Heart left ventricle (tissue), 16 donors: ENCODE results near the gene RBM33. TPM values are rescaled to one million over a fixed set of nuclear protein-coding genes. Genes with fewer than 3 reads are reported as not detected.
A peak's percentile ranks its signal among the peaks of the same experiment; 100 is the strongest.

Experiments
- ATAC-seq, 4 donors: fragments of 200-7000 bp; cut with Tn5 transposase; one replicate each; pipeline ENCODE4 v1.9.1; 2020 to 2022; ENCODE audit warnings: moderate library complexity in 4 of 4, mild to moderate bottlenecking in 3 of 4, moderate number of reproducible peaks in 1 of 4
- DNase-seq, 5 donors: peaks; one replicate each; pipeline ENCODE4 v3.0.0-alpha.2; 2020
- H3K27ac ChIP-seq, 12 donors: fragments of 200-600 bp; sonication (generic) in 4 of 12; one replicate each; pipeline versions ENCODE4 v1.5.0 to v1.8.0; 2016 to 2022; ENCODE audit warnings: mild to moderate bottlenecking in 2 of 12
- H3K27me3 ChIP-seq, 9 donors: fragments of 200-600 bp; sonication (generic) in 2 of 9; one replicate each; pipeline versions ENCODE4 v1.5.1 to v1.8.0; 2016 to 2022; ENCODE audit warnings: mild to moderate bottlenecking in 3 of 9
- H3K36me3 ChIP-seq, 9 donors: fragments of 200-600 bp; sonication (generic) in 2 of 9; one replicate each; pipeline versions ENCODE4 v1.5.0 to v1.8.0; 2018 to 2022; ENCODE audit warnings: mild to moderate bottlenecking in 2 of 9
- H3K4me1 ChIP-seq, 12 donors: fragments of 200-600 bp; sonication (generic) in 4 of 12; one replicate each; pipeline versions ENCODE4 v1.5.0 to v1.8.0; 2016 to 2022; ENCODE audit warnings: mild to moderate bottlenecking in 3 of 12
- H3K4me3 ChIP-seq, 12 donors: fragments of 200-600 bp; sonication (generic) in 4 of 12; one replicate each; pipeline versions ENCODE4 v1.5.0 to v1.8.0; 2017 to 2022; ENCODE audit warnings: mild to moderate bottlenecking in 9 of 12, moderate library complexity in 4 of 12
- H3K9me3 ChIP-seq, 12 donors: fragments of 200-600 bp; sonication (generic) in 4 of 12; one replicate each; pipeline versions ENCODE4 v1.5.0 to v1.8.0; 2016 to 2022; ENCODE audit warnings: mild to moderate bottlenecking in 1 of 12
- CTCF ChIP-seq, 12 donors: fragments of 200-600 bp; sonication (generic) in 4 of 12; IDR thresholded peaks; one replicate each; pipeline versions ENCODE4 v1.5.0 to v1.8.0; 2018 to 2022; ENCODE audit warnings: antibody characterized with exemption in 12 of 12, mild to moderate bottlenecking in 5 of 12
- POLR2A ChIP-seq, 2 donors: fragments of 450-650 bp; IDR thresholded peaks; one replicate each; pipeline ENCODE4 v1.6.1; 2017; ENCODE audit warnings: antibody characterized with exemption in 2 of 2, mild to moderate bottlenecking in 2 of 2, moderate library complexity in 2 of 2
- WGBS, 4 donors: extraction: QIAGEN DNeasy Blood & Tissue Kit in 2 of 4; methylation state at CpG; one replicate each; pipeline versions ENCODE4 v1.1.5 to v1.1.7; 2013 to 2018; 5-methylcytosine and 5-hydroxymethylcytosine counted together
- intact Hi-C, 10 donors: fragments of 100-400 bp; cut with DNase I; formaldehyde crosslinking; loops; one replicate each; pipeline versions ENCODE4 v1.11.1 to v1.14.2; 2022
- polyA plus RNA-seq, 2 donors: library from polyadenylated mRNA; stranded (reverse); fragments of 200-250 nt; gene quantifications; one replicate each; pipeline ENCODE4 v1.2.3, GENCODE V29; 2013
- total RNA-seq, 9 donors: library from RNA; depleted of rRNA in 2 of 9; stranded (reverse); fragments of >200 nt in 2 of 9; fragmentation: NEBNext Ultra II Directional in 3 of 9; extraction: Animal tissue kit (Norgen Biotek cat#: 25700) in 3 of 9; gene quantifications; one replicate each; pipeline versions ENCODE4 v1.1.0 to v1.2.4, GENCODE V29; 2016 to 2023
- donor health status: ischemic (EF 13 %, LVEDD 7.1; RV severe dilation, severe dysfunction).
- donor health status: healthy with polysubstance abuse.
- donor health status: DM: no; HTN: yes; CAD: no.
- donor health status: DM: no; HTN: no; CAD: no.
- donor health status: ischemic (EF 25% LVEDD 6.9; RV normal size, moderate dysfunction).
- donor health status: ischemic (EF 25% LVEDD 5.7; RV mildly dilated, moderate dysfunction).
- donor health status: healthy.
- donor health status: DM: yes; HTN: yes; CAD: no.
- donor health status: ischemic (EF 35%, LVEDD 5.7; RV mildly dilated, moderate dysfunction).
- donor health status: nonischemic (EF 11% LVEDD 7.7; RV severe dilation, severe dysfunction).
- donor health status: DM: yes; HTN: yes; CAD: no.
- donor health status: PGD.
- donor health status: ischemic (EF 29% LVEDD 5.4; RV normal size, mild dysfunction).
- donor health status: nonischemic (EF 23%, LVEDD 6.1; RV moderate dilation, normal function).

RBM33 gene
- total and polyA plus RNA-seq, 11 donors = 13.1 to 40.8 (median 30.2) TPM

DNA sequence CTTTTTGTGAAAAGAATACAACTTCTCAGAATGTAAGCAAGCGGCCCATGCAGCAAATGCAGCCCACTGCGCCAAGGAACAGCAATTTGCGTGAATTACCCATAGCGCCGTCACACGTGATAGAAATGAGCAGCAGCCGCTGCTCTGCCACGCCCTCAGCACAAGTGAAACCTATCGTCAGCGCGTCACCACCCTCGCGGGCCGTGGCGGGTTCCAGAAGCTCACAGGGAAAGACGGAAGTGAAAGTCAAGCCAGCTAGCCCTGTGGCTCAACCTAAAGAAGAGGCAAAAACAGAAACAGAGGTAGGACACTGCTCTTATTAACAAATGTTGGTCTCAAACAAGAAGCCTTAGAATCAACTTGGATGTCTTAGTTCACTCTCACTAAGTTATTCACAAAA is 97.3 kb downstream of the RBM33 start:
- 84 to 90% (median 88%) methylated on average over 16 of the region's 16 CpGs for WGBS, 4 donors
- DNase-seq = peak in 1 of 5 donors; percentile 40
- H3K9me3 ChIP-seq = no peaks in the 10 kb centered on the region
- peak overlapping the region in 1 of 12 donors; percentile 29 for H3K27ac ChIP-seq
- intact Hi-C loops = loop anchor here in 1 of 10 donors (2.0 kb wide), 1 partner anchor 145 kb away; no protein-coding TSS in a partner anchor
- peaks cover 0 to 7% (median 0%) of the 10 kb centered on the region in 12 donors for H3K4me1 ChIP-seq
- no peaks in the 10 kb centered on the region for H3K27me3 ChIP-seq
- no peak overlapping the region for H3K4me3 ChIP-seq
- ATAC-seq = no peak
- no peak for TF ChIP-seq CTCF (IDR thresholded peaks at IDR 0.05)
- peaks cover 0 to 97% (median 92%) of the 10 kb centered on the region in 9 donors for H3K36me3 ChIP-seq

DNA sequence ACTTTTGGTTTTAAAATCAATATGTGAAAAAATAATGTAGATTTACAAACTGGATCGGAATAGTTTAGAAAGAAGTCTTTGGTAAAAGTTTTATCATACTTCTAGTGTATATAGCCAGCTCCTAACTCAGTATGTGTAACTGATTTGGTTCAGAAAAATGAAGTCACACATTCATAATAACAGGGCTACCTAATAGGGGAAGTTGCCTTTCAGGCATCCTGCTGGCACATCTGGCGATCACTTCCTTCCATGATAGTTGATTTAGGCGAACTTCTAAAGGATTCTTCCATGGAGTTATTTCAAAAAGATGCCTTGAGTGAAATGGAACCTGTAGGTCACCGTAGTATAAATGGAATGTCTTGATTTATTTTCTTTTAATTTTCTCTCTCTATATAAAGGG is 98.7 kb downstream of the RBM33 start:
- no peak for ATAC-seq
- Histone ChIP-seq H3K36me3 (peaks cover 0 to 93% (median 85%) of the 10 kb centered on the region in 9 donors), H3K4me3 (no peak overlapping the region), H3K4me1 (peaks cover 0 to 19% (median 10%) of the 10 kb centered on the region in 12 donors), H3K27me3 (no peaks in the 10 kb centered on the region), H3K9me3 (no peaks in the 10 kb centered on the region), H3K27ac (peak overlapping the region in 1 of 12 donors; percentile 39)
- no peak for DNase-seq
- TF ChIP-seq CTCF (IDR thresholded peaks at IDR 0.05) (no peak), POLR2A (IDR thresholded peaks at IDR 0.05) (no peak)
- intact Hi-C loops = no loop called here
- 83 to 89% (median 86%) methylated on average over 4 of the region's 4 CpGs for WGBS, 4 donors

DNA sequence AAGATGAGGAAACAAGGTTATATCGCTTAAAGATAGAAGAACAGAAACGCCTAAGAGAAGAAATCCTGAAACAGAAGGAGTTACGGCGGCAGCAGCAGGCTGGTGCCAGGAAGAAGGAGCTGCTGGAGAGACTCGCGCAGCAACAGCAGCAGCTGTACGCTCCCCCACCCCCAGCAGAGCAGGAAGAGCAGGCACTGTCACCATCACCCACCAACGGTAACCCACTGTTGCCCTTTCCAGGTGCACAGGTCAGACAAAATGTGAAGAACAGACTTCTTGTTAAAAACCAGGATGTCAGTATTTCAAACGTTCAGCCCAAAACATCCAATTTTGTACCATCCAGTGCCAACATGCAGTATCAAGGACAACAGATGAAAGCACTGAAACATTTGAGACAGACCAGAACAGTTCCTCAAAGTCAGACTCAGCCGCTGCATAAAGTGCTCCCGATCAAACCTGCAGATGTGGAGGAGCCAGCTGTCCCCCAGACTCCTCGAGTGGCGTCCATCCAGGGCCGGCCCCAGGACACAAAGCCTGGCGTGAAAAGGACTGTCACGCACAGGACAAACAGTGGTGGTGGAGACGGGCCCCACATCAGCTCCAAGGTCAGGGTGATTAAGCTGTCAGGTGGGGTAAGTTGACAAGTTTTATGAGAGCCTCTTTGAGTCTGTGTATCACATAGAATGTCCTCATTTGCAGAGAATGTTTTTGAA is 100.7 kb downstream of the RBM33 start:
- H3K4me3 ChIP-seq = no peak overlapping the region
- H3K4me1 ChIP-seq = peaks cover 0 to 38% (median 12%) of the 10 kb centered on the region in 12 donors
- no peak overlapping the region for H3K27ac ChIP-seq
- no peak for TF ChIP-seq CTCF (IDR thresholded peaks at IDR 0.05)
- TF ChIP-seq POLR2A (IDR thresholded peaks at IDR 0.05) = no peak
- ATAC-seq (no peak), DNase-seq (no peak)
- no peaks in the 10 kb centered on the region for H3K27me3 ChIP-seq
- peaks cover 0 to 80% (median 68%) of the 10 kb centered on the region in 9 donors for H3K36me3 ChIP-seq
- no peaks in the 10 kb centered on the region for H3K9me3 ChIP-seq
- 76 to 84% (median 80%) methylated on average over 17 of the region's 17 CpGs for WGBS, 4 donors
- intact Hi-C loops = no loop called here

GRCh38 chr7:155745737-155746136 is 101.3 kb downstream of the RBM33 start:
- Histone ChIP-seq H3K4me3 (no peak overlapping the region), H3K27me3 (no peaks in the 10 kb centered on the region), H3K36me3 (peaks cover 0 to 74% (median 62%) of the 10 kb centered on the region in 9 donors), H3K9me3 (no peaks in the 10 kb centered on the region), H3K4me1 (peaks cover 0 to 44% (median 13%) of the 10 kb centered on the region in 12 donors), H3K27ac (no peak overlapping the region)
- ATAC-seq = no peak
- WGBS, 4 donors = 90 to 96% (median 93%) methylated on average over 9 of the region's 9 CpGs
- TF ChIP-seq POLR2A (IDR thresholded peaks at IDR 0.05) (no peak), CTCF (IDR thresholded peaks at IDR 0.05) (no peak)
- intact Hi-C loops = no loop called here
- no peak for DNase-seq
